MM.1S (cell line): ENCODE measurements around the gene KDELR3.

Experiments
- CTCF ChIP-seq: fragments of 300-600 bp; sonication (generic); IDR thresholded peaks from 2 replicates; pipeline ENCODE4 v1.5.1; 2016; ENCODE audit warnings: antibody characterized with exemption, low read length, mixed read lengths
- EZH2 ChIP-seq: fragments of 300-600 bp; sonication (generic); optimal IDR thresholded peaks from 2 replicates; pipeline ENCODE3; 2017; ENCODE audit warnings: low read depth, mild to moderate bottlenecking, antibody characterized with exemption, low read length, mixed read lengths
- EZH2phosphoT487 ChIP-seq: fragments of 300-600 bp; sonication (generic); IDR thresholded peaks from 2 replicates; pipeline ENCODE4 v1.6.1; 2018; ENCODE audit warnings: antibody characterized with exemption, low read length

DNA sequence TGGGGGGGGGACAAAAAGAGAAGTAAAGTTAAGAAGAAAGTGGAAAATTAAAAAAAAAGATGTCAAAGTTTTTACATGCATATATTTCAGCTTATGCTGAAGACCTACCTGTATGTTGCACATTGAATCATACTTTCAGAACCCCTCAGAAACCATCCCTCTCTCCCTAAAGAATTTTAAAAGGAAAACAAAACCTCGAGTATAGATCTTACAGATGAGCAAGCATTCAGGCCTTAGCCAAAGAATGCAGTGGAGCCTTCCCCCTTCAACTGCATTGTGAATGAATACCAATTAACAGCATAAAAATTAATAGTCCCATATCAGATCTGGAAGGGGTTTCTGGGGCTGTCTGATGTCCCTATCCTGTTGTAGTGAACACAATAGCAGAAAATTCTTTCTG lies 16.3 kb downstream of the KDELR3 start:
- TF ChIP-seq EZH2: no peak
- no peak for TF ChIP-seq CTCF
- no peak for TF ChIP-seq EZH2phosphoT487
